CD4-positive, alpha-beta T cell treated with Interleukin-15 for 1 hour (primary cell): ENCODE results near the gene OR2T1.
"Not testable (repeated sequence)": the region's sequence is repeated elsewhere in the genome, so short reads cannot be mapped to it uniquely, and the experiment has no call there.

Experiments
- DNase-seq: peaks from one replicate; pipeline ENCODE4 v3.0.0-alpha.2; 2020

The OR2T1 gene

GRCh38 chr1:248436303-248436702 lies 33.5 kb downstream of the OR2T1 start:
- not testable (repeated sequence) for DNase-seq

GRCh38 chr1:248438668-248439067 lies 35.8 kb downstream of the OR2T1 start:
- not testable (repeated sequence) for DNase-seq

- not testable (repeated sequence) for DNase-seq
These were observed 36.4 kb downstream of the OR2T1 start for GRCh38 chr1:248439283-248439682.

GRCh38 chr1:248442500-248443277 lies 39.8 kb downstream of the OR2T1 start:
- DNase-seq: not testable (repeated sequence)

- not testable (repeated sequence) for DNase-seq
These were observed 41.8 kb downstream of the OR2T1 start for GRCh38 chr1:248444603-248445002.

- DNase-seq: not testable (repeated sequence)
These were observed 42.6 kb downstream of the OR2T1 start, which contains the start of gene OR2T2 for GRCh38 chr1:248445399-248445798. TSS of gene OR2T2 (plus strand) at chr1:248445637. CDS start at chr1:248452798, 7,161 bp downstream.

- not testable (repeated sequence) for DNase-seq
These were observed 45.7 kb downstream of the OR2T1 start for GRCh38 chr1:248448409-248449074.

GRCh38 chr1:248449821-248450465 lies 47.1 kb downstream of the OR2T1 start:
- DNase-seq: not testable (repeated sequence)

- not testable (repeated sequence) for DNase-seq
These were observed 47.8 kb downstream of the OR2T1 start for GRCh38 chr1:248450466-248451145.

GRCh38 chr1:248453619-248454018 lies 50.8 kb downstream of the OR2T1 start:
- not testable (repeated sequence) for DNase-seq

GRCh38 chr1:248455045-248455444 lies 52.2 kb downstream of the OR2T1 start:
- not testable (repeated sequence) for DNase-seq

- DNase-seq: not testable (repeated sequence)
These were observed 53.8 kb downstream of the OR2T1 start for GRCh38 chr1:248456635-248457034.
